GM23248 (cell line): ENCODE results near the gene LIX1.

Experiments
- EZH2 ChIP-seq: fragments of 200-600 bp; sonication (generic); IDR thresholded peaks from 2 replicates; pipeline ENCODE4 v1.6.1; 2018; ENCODE audit warnings: antibody characterized with exemption, mild to moderate bottlenecking; ENCODE audit not compliant: insufficient read depth, poor library complexity, severe bottlenecking
- EZH2phosphoT487 ChIP-seq: fragments of 200-600 bp; sonication (generic); IDR thresholded peaks from 2 replicates; pipeline ENCODE4 v1.6.1; 2018; ENCODE audit warnings: antibody characterized with exemption, moderate library complexity, mild to moderate bottlenecking, low read depth; ENCODE audit not compliant: insufficient read depth

- TF ChIP-seq EZH2 (no peak), EZH2phosphoT487 (no peak)
Measured at GRCh38 chr5:97167435-97167834, 25.0 kb upstream of the LIX1 start.
